Fibroblast of pulmonary artery (primary cell): ENCODE measurements around the gene NR5A1.

Experiments used
- DNase-seq: peaks from one replicate; pipeline ENCODE4 v3.0.0-alpha.2; 2010; ENCODE audit warnings: low read depth
- H3K4me3 ChIP-seq: replicated peaks from 2 replicates; pipeline ENCODE4 v1.5.1; 2011; ENCODE audit warnings: low read depth, mild to moderate bottlenecking, control low read depth, low read length, moderate library complexity
- CTCF ChIP-seq: IDR thresholded peaks from 2 replicates; pipeline ENCODE4 v1.5.1; 2011; ENCODE audit warnings: mild to moderate bottlenecking, control low read depth, low read length, inconsistent platforms; ENCODE audit errors: missing control alignments

NR5A1 gene

GRCh38 chr9:124439686-124440243, 67.4 kb downstream of the NR5A1 start:
- no peak overlapping the region for H3K4me3 ChIP-seq
- TF ChIP-seq CTCF = no peak
- no peak for DNase-seq

GRCh38 chr9:124439086-124439485, 68.1 kb downstream of the NR5A1 start:
- TF ChIP-seq CTCF = no peak
- no peak overlapping the region for H3K4me3 ChIP-seq
- DNase-seq = no peak

- DNase-seq = no peak
- TF ChIP-seq CTCF = no peak
- H3K4me3 ChIP-seq = no peak overlapping the region
Observed at GRCh38 chr9:124438091-124438490, 69.1 kb downstream of the NR5A1 start.

- H3K4me3 ChIP-seq = no peak overlapping the region
- no peak for DNase-seq
- TF ChIP-seq CTCF = no peak
Observed at GRCh38 chr9:124437086-124437485, 70.1 kb downstream of the NR5A1 start.

- DNase-seq = no peak
- no peak for TF ChIP-seq CTCF
- no peak overlapping the region for H3K4me3 ChIP-seq
Observed at GRCh38 chr9:124436320-124436719, 70.9 kb downstream of the NR5A1 start.
